Measurements from ENCODE around the gene FARP1. TPM values are rescaled to one million over a fixed set of nuclear protein-coding genes. Genes with fewer than 3 reads are reported as not detected.

FARP1 gene
- polyA plus RNA-seq, 1 of the 3 experiments (the other 2 are of a cell fraction) = 12.0 TPM

DNA sequence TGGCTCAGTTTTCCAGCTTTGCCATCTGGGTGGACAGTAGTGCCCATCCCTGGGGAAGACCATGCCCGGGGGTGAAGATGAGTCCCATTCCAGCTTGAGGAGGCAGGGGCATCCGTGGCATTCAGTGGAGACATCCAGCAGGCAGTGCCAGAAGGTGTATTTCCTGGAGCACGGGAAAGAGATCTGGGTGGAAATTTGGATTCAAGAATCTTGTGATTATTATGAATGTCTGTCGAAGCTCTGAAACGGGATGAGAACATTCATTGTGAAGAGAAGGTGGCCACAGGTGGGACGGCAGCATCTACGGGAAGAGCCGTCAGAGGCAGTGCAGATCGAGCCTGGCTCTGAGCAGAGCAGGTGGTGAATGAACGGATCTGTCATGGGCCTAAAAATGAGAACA lies 201.5 kb downstream of the FARP1 start:
- TF ChIP-seq RAD21 (IDR thresholded peaks at IDR 0.05; ENCODE audit: low read length) = no peak
- no peak for TF ChIP-seq FOSL2 (IDR thresholded peaks at IDR 0.05; ENCODE audit: borderline replicate concordance, low read depth)
- TF ChIP-seq CHD2 (IDR thresholded peaks at IDR 0.05; ENCODE audit: low read length, partially characterized antibody) = no peak
- no peak for TF ChIP-seq POLR2AphosphoS5 (IDR thresholded peaks at IDR 0.05; ENCODE audit: low read depth, low read length)
- TF ChIP-seq EP300 (IDR thresholded peaks at IDR 0.05; ENCODE audit: borderline replicate concordance in 1 of 2, low read depth in 1 of 2, low read length in 1 of 2) = no peak
- no peak for TF ChIP-seq NFIC (IDR thresholded peaks at IDR 0.05; ENCODE audit: borderline replicate concordance)
- no peak overlapping the region for H3K27ac ChIP-seq (ENCODE audit: low read depth in 2 of 2, low read length in 1 of 2)
- H3K79me2 ChIP-seq (ENCODE audit: insufficient read depth) = no peaks in the 10 kb centered on the region; the same call in 1 of the 2 replicates
- no peak overlapping the region for H3K9ac ChIP-seq
- no peak for DNase-seq
- H2AFZ ChIP-seq (ENCODE audit: low read depth) = no peak overlapping the region
- H3K36me3 ChIP-seq (replicated peaks in 1 of 2; ENCODE audit: control insufficient read depth in 1 of 2, insufficient read depth in 2 of 2, low read length in 1 of 2) = no peaks in the 10 kb centered on the region
- no peaks in the 10 kb centered on the region for H3K9me3 ChIP-seq
- H4K20me1 ChIP-seq (ENCODE audit: insufficient read depth) = no peaks in the 10 kb centered on the region
- peaks cover 0 to 10% of the 10 kb centered on the region in 2 experiments; a peak in 1 of 4 replicates for H3K4me1 ChIP-seq (ENCODE audit: control insufficient read depth in 1 of 2, insufficient read depth in 2 of 2, low read depth in 1 of 2, low read length in 1 of 2)
- no peaks in the 10 kb centered on the region for H3K27me3 ChIP-seq (ENCODE audit: insufficient read depth)
- 92% methylated on average over 10 of the region's 10 CpGs for WGBS (ENCODE audit: low lambda C conversion rate)
- ChIA-PET POLR2A (no interaction called here), CTCF (interaction anchor here (0.6 to 1.7 kb wide), 4 partner anchors 11 to 200 kb away, joined by 3 to 5 read pairs (median 4); no protein-coding TSS in a partner anchor)
- no peak overlapping the region for H3K4me3 ChIP-seq (ENCODE audit: low read depth in 2 of 2, low read length in 1 of 2)
- no peaks in the 10 kb centered on the region for H3F3A ChIP-seq (replicated peaks; ENCODE audit: insufficient read depth)
- H3K4me2 ChIP-seq = no peak overlapping the region
- no peaks in the 10 kb centered on the region for H3K9me2 ChIP-seq

DNA sequence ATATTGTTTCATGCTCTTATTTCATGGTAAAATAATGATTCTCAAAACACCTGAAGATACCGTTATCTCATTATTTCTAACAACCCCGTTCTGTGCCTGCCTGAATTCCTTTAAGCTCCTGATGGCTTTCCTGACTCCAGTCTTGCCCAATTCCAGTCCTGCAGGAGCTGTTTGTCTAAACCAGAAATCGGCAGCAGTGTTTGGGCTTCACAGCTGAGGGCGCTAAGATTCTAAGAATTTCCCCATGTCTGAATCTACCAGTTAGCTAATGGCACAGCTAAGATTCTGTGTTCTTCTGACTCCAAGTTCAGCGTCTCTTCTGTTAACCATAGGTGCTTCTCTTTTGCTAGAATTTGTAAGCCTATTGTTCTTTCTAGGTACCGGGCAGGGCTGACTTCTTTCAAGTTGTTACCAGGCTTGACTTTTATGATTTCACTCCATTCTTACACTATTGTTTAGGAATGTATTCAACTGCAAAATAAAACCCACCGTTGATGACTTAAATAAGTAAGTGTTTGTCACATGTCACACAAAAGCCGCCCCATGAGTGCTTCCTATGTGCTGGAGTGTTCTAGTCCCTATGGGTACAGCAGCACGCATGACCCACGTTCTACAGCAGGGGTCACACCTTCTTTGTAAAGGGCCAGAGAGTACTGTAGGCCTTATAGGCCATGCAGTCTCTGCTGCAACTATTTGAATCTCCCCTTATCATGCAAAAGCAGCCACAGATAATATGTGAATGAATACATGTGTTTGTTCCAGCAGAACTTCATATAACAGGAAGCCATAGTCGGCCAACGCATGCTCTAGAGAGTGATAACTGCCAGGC lies 202.4 kb downstream of the FARP1 start:
- CTCF ChIA-PET = interaction anchor here (0.9 to 1.7 kb wide), 3 partner anchors 12 to 19 kb away, joined by 3 to 5 read pairs (median 4); no protein-coding TSS in a partner anchor
- Histone ChIP-seq H3K9me3 (no peaks in the 10 kb centered on the region), H4K20me1 (ENCODE audit: insufficient read depth) (no peaks in the 10 kb centered on the region), H2AFZ (ENCODE audit: low read depth) (no peak overlapping the region), H3K4me1 (ENCODE audit: control insufficient read depth in 1 of 2, insufficient read depth in 2 of 2, low read depth in 1 of 2, low read length in 1 of 2) (peaks cover 0 to 10% of the 10 kb centered on the region in 2 experiments; a peak in 1 of 4 replicates), H3K36me3 (replicated peaks in 1 of 2; ENCODE audit: control insufficient read depth in 1 of 2, insufficient read depth in 2 of 2, low read length in 1 of 2) (no peaks in the 10 kb centered on the region), H3K27ac (ENCODE audit: low read depth in 2 of 2, low read length in 1 of 2) (no peak overlapping the region), H3F3A (replicated peaks; ENCODE audit: insufficient read depth) (no peaks in the 10 kb centered on the region), H3K27me3 (ENCODE audit: insufficient read depth) (no peaks in the 10 kb centered on the region), H3K9ac (no peak overlapping the region), H3K4me3 (ENCODE audit: low read depth in 2 of 2, low read length in 1 of 2) (no peak overlapping the region), H3K79me2 (ENCODE audit: insufficient read depth) (no peaks in the 10 kb centered on the region), H3K4me2 (no peak overlapping the region), H3K9me2 (no peaks in the 10 kb centered on the region)
- 92% methylated on average over 12 of the region's 12 CpGs for WGBS (ENCODE audit: low lambda C conversion rate)
- peak; percentile 26 for DNase-seq
- POLR2A ChIA-PET = no interaction called here
- TF ChIP-seq POLR2AphosphoS5 (IDR thresholded peaks at IDR 0.05; ENCODE audit: low read depth, low read length) (no peak), GATA2 (CRISPR knock-in tag; IDR thresholded peaks at IDR 0.05) (no peak), ELF1 (IDR thresholded peaks at IDR 0.05) (no peak), SMC3 (IDR thresholded peaks at IDR 0.05; ENCODE audit: low read depth, low read length) (0 out of 2 replicates have a peak, but pooled peaks have one; percentile 10)

DNA sequence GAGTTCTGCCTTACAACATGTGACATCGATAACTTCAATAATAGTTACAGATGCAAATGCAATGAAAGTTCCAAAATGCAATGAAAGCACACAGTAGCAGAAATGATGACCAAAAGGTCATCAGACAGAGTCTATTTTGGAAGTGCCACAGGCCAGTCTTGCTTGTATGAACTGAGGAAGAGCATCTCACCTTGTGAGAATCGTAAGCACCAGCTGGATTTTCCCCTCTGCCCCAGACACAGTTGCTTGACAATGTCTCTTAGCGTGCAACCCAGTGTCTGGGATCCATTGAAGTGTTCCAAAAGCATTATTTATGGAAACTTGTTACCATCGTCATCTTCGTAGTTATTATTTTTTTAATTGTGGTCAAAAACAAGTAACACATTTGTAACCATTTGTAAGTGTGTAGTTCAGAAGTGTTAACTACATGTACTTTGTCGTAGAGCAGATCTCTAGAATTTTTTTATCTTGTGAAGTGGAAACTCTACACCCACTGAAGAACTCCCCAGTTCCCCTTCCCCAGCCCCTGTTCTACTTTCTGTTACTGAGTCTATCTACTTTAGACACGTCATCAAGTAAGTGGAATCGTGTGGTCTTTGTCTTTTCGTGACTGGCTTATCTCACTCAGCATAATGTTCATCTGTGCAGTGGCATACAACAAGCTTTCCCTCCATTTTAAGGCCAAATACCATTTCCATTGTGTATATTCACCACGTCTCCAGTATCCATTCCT lies 204.2 kb downstream of the FARP1 start:
- Histone ChIP-seq H3K9me2 (no peaks in the 10 kb centered on the region), H3K36me3 (replicated peaks in 1 of 2; ENCODE audit: control insufficient read depth in 1 of 2, insufficient read depth in 2 of 2, low read length in 1 of 2) (no peaks in the 10 kb centered on the region), H3K4me1 (ENCODE audit: control insufficient read depth in 1 of 2, insufficient read depth in 2 of 2, low read depth in 1 of 2, low read length in 1 of 2) (peaks cover 0 to 10% of the 10 kb centered on the region in 2 experiments; a peak in 1 of 4 replicates), H3K79me2 (ENCODE audit: insufficient read depth) (no peaks in the 10 kb centered on the region), H3K9me3 (no peaks in the 10 kb centered on the region), H4K20me1 (ENCODE audit: insufficient read depth) (no peaks in the 10 kb centered on the region), H3K27me3 (ENCODE audit: insufficient read depth) (no peaks in the 10 kb centered on the region), H3K4me2 (no peak overlapping the region), H2AFZ (ENCODE audit: low read depth) (no peak overlapping the region), H3K9ac (no peak overlapping the region), H3F3A (replicated peaks; ENCODE audit: insufficient read depth) (no peaks in the 10 kb centered on the region), H3K27ac (ENCODE audit: low read depth in 2 of 2, low read length in 1 of 2) (no peak overlapping the region), H3K4me3 (ENCODE audit: low read depth in 2 of 2, low read length in 1 of 2) (no peak overlapping the region)
- ChIA-PET CTCF (no interaction called here), POLR2A (no interaction called here)
- 96% methylated on average over 10 of the region's 10 CpGs for WGBS (ENCODE audit: low lambda C conversion rate)
- DNase-seq = no peak
- TF ChIP-seq FOXM1 (IDR thresholded peaks at IDR 0.05; ENCODE audit: low read depth) (no peak), POLR2AphosphoS5 (IDR thresholded peaks at IDR 0.05; ENCODE audit: low read depth, low read length) (no peak), GABPA (IDR thresholded peaks at IDR 0.05; ENCODE audit: low read depth) (no peak), FOSL2 (IDR thresholded peaks at IDR 0.05; ENCODE audit: borderline replicate concordance, low read depth) (no peak), JUND (IDR thresholded peaks at IDR 0.05) (no peak), MXI1 (IDR thresholded peaks at IDR 0.05; ENCODE audit: low read depth, low read length) (no peak), FOXJ3 (CRISPR knock-in tag; IDR thresholded peaks at IDR 0.05) (no peak), RXRA (IDR thresholded peaks at IDR 0.05; ENCODE audit: borderline replicate concordance, low read depth) (no peak)
- TF ChIP-seq, protein P1, sequence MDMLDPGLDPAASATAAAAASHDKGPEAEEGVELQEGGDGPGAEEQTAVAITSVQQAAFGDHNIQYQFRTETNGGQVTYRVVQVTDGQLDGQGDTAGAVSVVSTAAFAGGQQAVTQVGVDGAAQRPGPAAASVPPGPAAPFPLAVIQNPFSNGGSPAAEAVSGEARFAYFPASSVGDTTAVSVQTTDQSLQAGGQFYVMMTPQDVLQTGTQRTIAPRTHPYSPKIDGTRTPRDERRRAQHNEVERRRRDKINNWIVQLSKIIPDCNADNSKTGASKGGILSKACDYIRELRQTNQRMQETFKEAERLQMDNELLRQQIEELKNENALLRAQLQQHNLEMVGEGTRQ (IDR thresholded peaks at IDR 0.05; ENCODE audit: borderline replicate concordance, low read depth, low read length) = no peak
- TF ChIP-seq, protein P2, sequence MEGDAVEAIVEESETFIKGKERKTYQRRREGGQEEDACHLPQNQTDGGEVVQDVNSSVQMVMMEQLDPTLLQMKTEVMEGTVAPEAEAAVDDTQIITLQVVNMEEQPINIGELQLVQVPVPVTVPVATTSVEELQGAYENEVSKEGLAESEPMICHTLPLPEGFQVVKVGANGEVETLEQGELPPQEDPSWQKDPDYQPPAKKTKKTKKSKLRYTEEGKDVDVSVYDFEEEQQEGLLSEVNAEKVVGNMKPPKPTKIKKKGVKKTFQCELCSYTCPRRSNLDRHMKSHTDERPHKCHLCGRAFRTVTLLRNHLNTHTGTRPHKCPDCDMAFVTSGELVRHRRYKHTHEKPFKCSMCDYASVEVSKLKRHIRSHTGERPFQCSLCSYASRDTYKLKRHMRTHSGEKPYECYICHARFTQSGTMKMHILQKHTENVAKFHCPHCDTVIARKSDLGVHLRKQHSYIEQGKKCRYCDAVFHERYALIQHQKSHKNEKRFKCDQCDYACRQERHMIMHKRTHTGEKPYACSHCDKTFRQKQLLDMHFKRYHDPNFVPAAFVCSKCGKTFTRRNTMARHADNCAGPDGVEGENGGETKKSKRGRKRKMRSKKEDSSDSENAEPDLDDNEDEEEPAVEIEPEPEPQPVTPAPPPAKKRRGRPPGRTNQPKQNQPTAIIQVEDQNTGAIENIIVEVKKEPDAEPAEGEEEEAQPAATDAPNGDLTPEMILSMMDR (IDR thresholded peaks at IDR 0.05) = no peak
